Measurements from ENCODE around the gene GNAT3.

Gene GNAT3

DNA sequence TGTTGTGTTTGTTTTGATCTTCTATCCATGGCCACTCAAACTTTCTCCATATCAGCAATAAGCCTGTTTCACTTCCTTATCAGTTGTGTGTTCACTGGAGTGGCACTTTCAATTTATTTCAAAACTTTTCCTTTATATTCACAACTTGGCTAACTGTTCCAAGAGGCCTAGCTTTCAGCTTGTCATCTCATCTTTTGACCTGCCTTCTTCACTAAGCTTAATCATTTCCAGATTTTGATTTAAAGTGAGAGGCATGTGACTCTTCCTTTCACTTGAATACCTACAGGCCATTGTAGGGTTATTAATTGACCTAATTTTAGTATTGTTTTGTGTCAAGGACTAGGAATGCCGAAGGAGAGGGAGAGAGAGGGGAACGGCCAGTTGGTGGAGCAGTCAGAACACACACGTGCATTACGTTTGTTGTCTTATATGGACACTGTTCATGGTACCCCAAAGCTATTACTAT is 5.5 kb upstream of the GNAT3 start:
- TF ChIP-seq, protein P1, sequence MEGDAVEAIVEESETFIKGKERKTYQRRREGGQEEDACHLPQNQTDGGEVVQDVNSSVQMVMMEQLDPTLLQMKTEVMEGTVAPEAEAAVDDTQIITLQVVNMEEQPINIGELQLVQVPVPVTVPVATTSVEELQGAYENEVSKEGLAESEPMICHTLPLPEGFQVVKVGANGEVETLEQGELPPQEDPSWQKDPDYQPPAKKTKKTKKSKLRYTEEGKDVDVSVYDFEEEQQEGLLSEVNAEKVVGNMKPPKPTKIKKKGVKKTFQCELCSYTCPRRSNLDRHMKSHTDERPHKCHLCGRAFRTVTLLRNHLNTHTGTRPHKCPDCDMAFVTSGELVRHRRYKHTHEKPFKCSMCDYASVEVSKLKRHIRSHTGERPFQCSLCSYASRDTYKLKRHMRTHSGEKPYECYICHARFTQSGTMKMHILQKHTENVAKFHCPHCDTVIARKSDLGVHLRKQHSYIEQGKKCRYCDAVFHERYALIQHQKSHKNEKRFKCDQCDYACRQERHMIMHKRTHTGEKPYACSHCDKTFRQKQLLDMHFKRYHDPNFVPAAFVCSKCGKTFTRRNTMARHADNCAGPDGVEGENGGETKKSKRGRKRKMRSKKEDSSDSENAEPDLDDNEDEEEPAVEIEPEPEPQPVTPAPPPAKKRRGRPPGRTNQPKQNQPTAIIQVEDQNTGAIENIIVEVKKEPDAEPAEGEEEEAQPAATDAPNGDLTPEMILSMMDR (IDR thresholded peaks at IDR 0.05; ENCODE audit: low read depth, low read length), result no peak
- H3K36me3 ChIP-seq, result no peaks in the 10 kb centered on the region
- no peaks in the 10 kb centered on the region for H3K27me3 ChIP-seq
- no peak overlapping the region for H3K4me3 ChIP-seq (ENCODE audit: low read depth, low read length)
- no peak for DNase-seq
- peaks cover 4% of the 10 kb centered on the region for H3K4me1 ChIP-seq
- H3K9me3 ChIP-seq, result no peaks in the 10 kb centered on the region

DNA sequence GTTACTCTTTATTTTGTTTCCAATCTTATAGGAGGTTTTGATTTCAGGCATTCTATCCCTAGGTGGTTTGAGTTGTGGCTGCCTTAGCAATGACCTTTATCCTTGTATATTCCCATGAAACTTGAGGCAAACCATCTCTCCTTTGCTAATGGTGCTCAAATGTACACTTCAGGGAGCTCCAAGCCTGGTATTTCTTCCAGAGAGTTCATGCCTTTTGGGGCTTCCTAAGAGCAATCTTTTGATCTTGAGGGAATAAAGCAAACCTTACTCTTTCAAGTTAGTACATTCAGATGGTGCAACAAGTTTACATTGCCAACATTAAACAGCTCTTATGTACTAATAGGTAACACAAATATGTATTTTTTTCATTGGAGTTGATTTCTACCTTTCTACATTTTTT is 3.4 kb upstream of the GNAT3 start:
- H3K36me3 ChIP-seq, result no peaks in the 10 kb centered on the region
- no peaks in the 10 kb centered on the region for H3K27me3 ChIP-seq
- no peak overlapping the region for H3K4me3 ChIP-seq (ENCODE audit: low read depth, low read length)
- H3K9me3 ChIP-seq, result no peaks in the 10 kb centered on the region
- TF ChIP-seq, protein P1 (IDR thresholded peaks at IDR 0.05; ENCODE audit: low read depth, low read length), result no peak
- H3K4me1 ChIP-seq, result peaks cover 4% of the 10 kb centered on the region
- no peak for DNase-seq

DNA sequence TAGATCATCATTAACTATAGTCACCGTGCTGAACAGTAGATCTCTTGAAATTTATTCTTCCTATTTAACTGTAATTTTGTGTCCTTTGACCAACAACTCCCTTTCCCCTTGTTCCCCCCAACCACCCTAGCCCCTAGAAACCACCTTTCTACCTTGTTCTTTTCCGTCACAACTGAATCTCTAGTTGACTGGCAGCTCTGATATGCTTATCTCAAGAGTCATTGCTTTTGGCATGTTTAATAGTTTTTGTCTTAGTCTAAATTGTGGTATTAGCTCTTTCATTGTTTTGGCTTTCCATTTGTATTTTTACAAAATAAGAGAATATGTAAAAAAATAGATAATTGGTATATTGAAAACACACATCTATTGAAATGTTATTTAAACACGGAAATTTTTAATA is 1.8 kb downstream of the GNAT3 start:
- no peaks in the 10 kb centered on the region for H3K9me3 ChIP-seq
- H3K27me3 ChIP-seq, result no peaks in the 10 kb centered on the region
- TF ChIP-seq, protein P1 (IDR thresholded peaks at IDR 0.05; ENCODE audit: low read depth, low read length), result no peak
- H3K36me3 ChIP-seq, result no peaks in the 10 kb centered on the region
- no peak overlapping the region for H3K4me3 ChIP-seq (ENCODE audit: low read depth, low read length)
- no peak for DNase-seq
- no peaks in the 10 kb centered on the region; the same call in 1 of the 2 replicates for H3K4me1 ChIP-seq

DNA sequence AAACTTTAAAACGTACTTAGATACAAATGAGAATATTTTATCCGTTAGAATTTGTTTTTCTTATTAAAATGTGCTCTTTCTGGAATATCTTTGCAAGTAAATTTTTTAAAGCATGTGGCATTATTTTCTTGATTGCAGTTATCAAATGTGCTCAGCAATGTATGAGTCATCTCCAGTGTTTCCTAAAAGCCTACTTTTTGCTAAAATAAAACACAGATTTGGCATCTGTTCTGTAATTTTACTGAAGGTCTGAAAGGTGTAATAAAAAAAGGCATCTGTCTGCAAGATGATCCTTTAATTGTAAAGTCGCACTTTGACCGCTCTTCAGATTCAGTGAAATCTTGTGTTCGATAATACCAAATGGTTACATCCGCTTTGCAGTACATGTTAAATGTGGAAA is 3.4 kb downstream of the GNAT3 start:
- Histone ChIP-seq H3K4me1 (no peaks in the 10 kb centered on the region; the same call in 1 of the 2 replicates), H3K36me3 (no peaks in the 10 kb centered on the region), H3K27me3 (no peaks in the 10 kb centered on the region), H3K9me3 (no peaks in the 10 kb centered on the region), H3K4me3 (ENCODE audit: low read depth, low read length) (no peak overlapping the region)
- DNase-seq, result no peak
- TF ChIP-seq, protein P1 (IDR thresholded peaks at IDR 0.05; ENCODE audit: low read depth, low read length), result no peak

DNA sequence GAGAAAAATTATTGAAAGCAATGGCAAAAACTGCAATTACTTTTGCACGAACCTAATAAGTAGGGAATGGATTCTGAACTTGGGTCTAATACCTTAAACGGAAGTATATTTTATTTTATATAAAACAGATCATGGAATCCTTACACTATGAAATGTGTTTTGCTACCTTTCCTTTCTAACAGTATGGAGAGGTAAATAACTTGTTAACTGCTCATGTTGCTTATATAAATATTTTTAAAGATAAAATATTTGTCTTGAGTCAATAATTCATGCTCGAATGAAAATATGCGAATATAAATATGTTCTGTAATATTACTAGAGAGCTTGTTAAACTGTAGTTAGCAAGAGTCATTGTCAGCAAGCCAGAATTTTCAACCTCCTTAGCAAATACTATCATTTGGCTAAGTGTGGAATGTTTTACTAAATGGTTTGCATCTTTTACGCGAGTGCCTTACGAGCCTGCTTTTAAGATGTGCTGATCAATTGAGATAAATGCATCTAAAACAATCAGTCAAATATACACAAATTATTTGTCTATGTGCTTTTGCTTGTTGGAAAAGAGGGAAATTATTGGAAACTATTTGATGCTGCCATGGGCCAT is 5.9 kb downstream of the GNAT3 start:
- TF ChIP-seq, protein P1 (IDR thresholded peaks at IDR 0.05; ENCODE audit: low read depth, low read length), result no peak
- no peak overlapping the region for H3K4me3 ChIP-seq (ENCODE audit: low read depth, low read length)
- no peaks in the 10 kb centered on the region for H3K27me3 ChIP-seq
- DNase-seq, result no peak
- no peaks in the 10 kb centered on the region for H3K36me3 ChIP-seq
- no peaks in the 10 kb centered on the region; the same call in 1 of the 2 replicates for H3K4me1 ChIP-seq
- no peaks in the 10 kb centered on the region for H3K9me3 ChIP-seq

DNA sequence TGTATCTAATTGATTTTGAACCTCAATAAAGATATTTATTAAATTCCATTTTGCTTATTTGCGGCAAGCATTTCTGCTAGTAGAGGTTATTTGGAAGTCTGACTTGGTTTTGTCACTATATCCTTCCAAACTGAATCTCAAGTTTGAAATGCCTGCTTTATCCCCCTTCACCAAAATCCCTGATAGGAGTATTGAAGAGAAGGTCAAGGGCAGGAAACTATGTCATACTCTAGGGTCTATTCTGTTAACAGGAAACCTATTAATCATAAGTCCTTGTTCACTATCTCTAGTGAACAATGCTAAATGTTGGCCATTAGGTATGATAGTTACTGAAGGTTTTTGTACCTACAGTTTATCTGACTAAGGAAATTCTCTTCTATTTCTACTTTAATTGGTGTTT is 11.5 kb downstream of the GNAT3 start:
- no peaks in the 10 kb centered on the region for H3K9me3 ChIP-seq
- H3K27me3 ChIP-seq, result no peaks in the 10 kb centered on the region
- H3K4me1 ChIP-seq, result no peaks in the 10 kb centered on the region
- H3K4me3 ChIP-seq (ENCODE audit: low read depth, low read length), result no peak overlapping the region
- TF ChIP-seq, protein P1 (IDR thresholded peaks at IDR 0.05; ENCODE audit: low read depth, low read length), result no peak
- no peaks in the 10 kb centered on the region for H3K36me3 ChIP-seq
- no peak for DNase-seq
